Fibroblast of lung (primary cell): Measurements from ENCODE around the gene WIPF1. TPM values are rescaled to one million over a fixed set of nuclear protein-coding genes. Genes with fewer than 3 reads are reported as not detected.

Experiments
- DNase-seq, 2 donors: peaks; one replicate each; pipeline versions ENCODE4 v3.0.0 to v3.0.0-alpha.2; 2010; ENCODE audit warnings: low read depth in 2 of 2
- H2AFZ ChIP-seq: 2 replicates; pipeline ENCODE4 v1.5.1; 2012; ENCODE audit warnings: low read length, control low read depth, inconsistent platforms
- H3K27ac ChIP-seq: 2 replicates; pipeline ENCODE4 v1.5.1; 2011; ENCODE audit warnings: low read length, control low read depth; ENCODE audit not compliant: insufficient read depth
- H3K27me3 ChIP-seq: 2 replicates; pipeline ENCODE4 v1.5.1; 2011; ENCODE audit warnings: mild to moderate bottlenecking, low read length; ENCODE audit not compliant: control insufficient read depth, insufficient read depth
- H3K36me3 ChIP-seq: 2 replicates; pipeline ENCODE4 v1.5.1; 2011; ENCODE audit warnings: low read length; ENCODE audit not compliant: control insufficient read depth, insufficient read depth
- H3K4me1 ChIP-seq: 2 replicates; pipeline ENCODE4 v1.5.1; 2011; ENCODE audit warnings: low read length; ENCODE audit not compliant: control insufficient read depth, insufficient read depth; ENCODE audit errors: extremely low read depth
- H3K4me2 ChIP-seq: 2 replicates; pipeline ENCODE4 v1.5.1; 2011; ENCODE audit warnings: low read length, control low read depth; ENCODE audit not compliant: insufficient read depth; ENCODE audit errors: extremely low read depth
- H3K4me3 ChIP-seq, 4 experiments: fragments of 200-600 bp in 1 of 4; sonication (generic) in 1 of 4; replicated peaks in 1 of 4; 2 replicates each; pipeline ENCODE4 v1.5.1; 2011 to 2016; ENCODE audit warnings: low read length in 4 of 4, low read depth in 3 of 4, mild to moderate bottlenecking in 3 of 4, control low read depth in 2 of 4, inconsistent platforms in 1 of 4, mixed read lengths in 1 of 4; ENCODE audit not compliant: insufficient read depth in 1 of 4; ENCODE audit errors: control extremely low read depth in 1 of 4
- H3K79me2 ChIP-seq: 2 replicates; pipeline ENCODE4 v1.5.1; 2012; ENCODE audit warnings: mild to moderate bottlenecking, low read length, inconsistent platforms; ENCODE audit not compliant: control insufficient read depth, insufficient read depth
- H3K9ac ChIP-seq: 2 replicates; pipeline ENCODE4 v1.5.1; 2011; ENCODE audit warnings: mild to moderate bottlenecking, low read length, control low read depth; ENCODE audit not compliant: insufficient read depth
- H3K9me3 ChIP-seq: 2 replicates; pipeline ENCODE4 v1.5.1; 2012; ENCODE audit warnings: low read depth, low read length; ENCODE audit not compliant: control insufficient read depth, insufficient read depth
- H4K20me1 ChIP-seq: 2 replicates; pipeline ENCODE4 v1.5.1; 2011; ENCODE audit warnings: low read length; ENCODE audit not compliant: control insufficient read depth, insufficient read depth; ENCODE audit errors: extremely low read depth
- EZH2 ChIP-seq: IDR thresholded peaks from 2 replicates; pipeline ENCODE4 v1.5.1; 2012; ENCODE audit warnings: low read length, control low read depth, mild to moderate bottlenecking; ENCODE audit errors: missing control alignments
- polyA plus RNA-seq, 2 donors: library from polyadenylated mRNA; depleted of rRNA in 1 of 2; stranded (reverse) in 1 of 2; unstranded in 1 of 2; fragments of >200 nt; gene quantifications; 2 replicates each; pipeline ENCODE4 v1.2.1, GENCODE V29; 2011 to 2012; ENCODE audit warnings: missing spikeins in 1 of 2
- total RNA-seq: library from RNA; depleted of rRNA; stranded (reverse); fragments of >200 nt; gene quantifications from 2 replicates; pipeline ENCODE4 v1.2.1, GENCODE V29; 2014
- TF ChIP-seq, protein P1 (sequence below), 2 donors: IDR thresholded peaks in 1 of 2; conservative IDR thresholded peaks in 1 of 2; 1 replicate in 1 of 2; 2 replicates in 1 of 2; pipeline ENCODE4 v1.5.1; 2011 to 2012; ENCODE audit warnings: low read length in 2 of 2, control low read depth in 1 of 2, inconsistent platforms in 1 of 2, low read depth in 1 of 2, mild to moderate bottlenecking in 1 of 2

The WIPF1 gene
- total and polyA plus RNA-seq, 2 donors (not counting 1 experiment from before 2014, with no cell fraction given) = 10.7 to 23.6 TPM

GRCh38 chr2:174577967-174578589 is 19.5 kb downstream of the WIPF1 start:
- TF ChIP-seq, protein P1, sequence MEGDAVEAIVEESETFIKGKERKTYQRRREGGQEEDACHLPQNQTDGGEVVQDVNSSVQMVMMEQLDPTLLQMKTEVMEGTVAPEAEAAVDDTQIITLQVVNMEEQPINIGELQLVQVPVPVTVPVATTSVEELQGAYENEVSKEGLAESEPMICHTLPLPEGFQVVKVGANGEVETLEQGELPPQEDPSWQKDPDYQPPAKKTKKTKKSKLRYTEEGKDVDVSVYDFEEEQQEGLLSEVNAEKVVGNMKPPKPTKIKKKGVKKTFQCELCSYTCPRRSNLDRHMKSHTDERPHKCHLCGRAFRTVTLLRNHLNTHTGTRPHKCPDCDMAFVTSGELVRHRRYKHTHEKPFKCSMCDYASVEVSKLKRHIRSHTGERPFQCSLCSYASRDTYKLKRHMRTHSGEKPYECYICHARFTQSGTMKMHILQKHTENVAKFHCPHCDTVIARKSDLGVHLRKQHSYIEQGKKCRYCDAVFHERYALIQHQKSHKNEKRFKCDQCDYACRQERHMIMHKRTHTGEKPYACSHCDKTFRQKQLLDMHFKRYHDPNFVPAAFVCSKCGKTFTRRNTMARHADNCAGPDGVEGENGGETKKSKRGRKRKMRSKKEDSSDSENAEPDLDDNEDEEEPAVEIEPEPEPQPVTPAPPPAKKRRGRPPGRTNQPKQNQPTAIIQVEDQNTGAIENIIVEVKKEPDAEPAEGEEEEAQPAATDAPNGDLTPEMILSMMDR (conservative IDR thresholded peaks at IDR 0.05 in 1 of 2, IDR thresholded peaks at IDR 0.05 in 1 of 2; ENCODE audit: low read depth in 1 of 2, low read length in 2 of 2) = peak; percentile 70 to 71
- TF ChIP-seq EZH2 = no peak
- Histone ChIP-seq H3K27me3 (no peaks in the 10 kb centered on the region), H2AFZ (no peak overlapping the region), H3K9ac (no peak overlapping the region), H3K4me3 (no peak overlapping the region), H3K9me3 (no peaks in the 10 kb centered on the region), H3K4me1 (peaks cover 2% of the 10 kb centered on the region), H3K79me2 (no peaks in the 10 kb centered on the region), H4K20me1 (no peaks in the 10 kb centered on the region), H3K4me2 (no peak overlapping the region), H3K36me3 (no peaks in the 10 kb centered on the region), H3K27ac (no peak overlapping the region)
- peak; percentile 61 to 78 for DNase-seq

DNA sequence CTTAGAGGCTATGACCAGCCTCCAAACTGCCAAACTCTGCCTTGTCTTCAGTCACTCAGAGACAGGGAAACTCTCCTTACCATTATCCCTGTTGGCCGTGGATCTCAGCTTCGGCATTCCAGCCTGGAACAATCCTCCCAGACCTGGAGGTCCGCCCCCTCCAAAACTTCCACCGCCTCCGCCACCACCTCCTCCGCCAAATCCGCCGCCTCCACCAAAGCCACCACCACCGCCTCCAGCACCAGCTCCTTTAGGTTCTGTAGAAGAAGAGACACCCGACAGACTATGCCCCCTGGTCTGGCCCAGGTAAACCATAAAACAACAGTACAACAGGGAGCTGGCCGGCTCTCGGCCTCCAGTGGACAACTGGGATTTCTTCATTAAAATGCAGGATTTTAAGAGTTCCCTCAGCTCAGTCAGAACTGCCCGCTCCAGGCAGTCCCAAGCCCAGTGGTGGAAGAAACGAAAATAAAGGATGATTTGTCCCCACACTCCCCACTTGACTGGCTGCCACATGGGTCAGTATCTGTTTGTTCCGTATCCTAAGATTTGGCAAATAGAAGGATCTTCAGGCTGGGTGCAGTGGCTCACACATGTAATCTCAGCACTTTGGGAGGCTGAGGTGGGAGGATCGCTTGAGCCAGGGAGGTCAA is 22.4 kb downstream of the WIPF1 start:
- Histone ChIP-seq H3K9me3 (no peaks in the 10 kb centered on the region), H3K4me1 (peaks cover 2% of the 10 kb centered on the region), H3K79me2 (no peaks in the 10 kb centered on the region), H4K20me1 (no peaks in the 10 kb centered on the region), H3K36me3 (peaks cover 2% of the 10 kb centered on the region), H3K27me3 (no peaks in the 10 kb centered on the region), H3K4me3 (no peak overlapping the region), H3K4me2 (no peak overlapping the region), H3K27ac (no peak overlapping the region), H3K9ac (no peak overlapping the region), H2AFZ (no peak overlapping the region)
- TF ChIP-seq, protein P1 (conservative IDR thresholded peaks at IDR 0.05 in 1 of 2, IDR thresholded peaks at IDR 0.05 in 1 of 2; ENCODE audit: low read depth in 1 of 2, low read length in 2 of 2) = no peak
- DNase-seq = no peak

- H3K9ac ChIP-seq = no peak overlapping the region
- peaks cover 2% of the 10 kb centered on the region for H3K36me3 ChIP-seq
- DNase-seq = peak in 1 of 2 donors; percentile 82
Observed at GRCh38 chr2:174574657-174575056, 22.9 kb downstream of the WIPF1 start.

More at GRCh38 chr2:174574657-174575056, 22.9 kb downstream of the WIPF1 start:
- no peak overlapping the region for H3K4me3 ChIP-seq
- peaks cover 2% of the 10 kb centered on the region for H3K4me1 ChIP-seq
- H3K79me2 ChIP-seq = no peaks in the 10 kb centered on the region
- no peaks in the 10 kb centered on the region for H4K20me1 ChIP-seq
- H2AFZ ChIP-seq = no peak overlapping the region
- no peak overlapping the region for H3K4me2 ChIP-seq
- H3K9me3 ChIP-seq = no peaks in the 10 kb centered on the region
- TF ChIP-seq, protein P1 (conservative IDR thresholded peaks at IDR 0.05 in 1 of 2, IDR thresholded peaks at IDR 0.05 in 1 of 2; ENCODE audit: low read depth in 1 of 2, low read length in 2 of 2) = no peak
- TF ChIP-seq EZH2 = no peak
- H3K27ac ChIP-seq = no peak overlapping the region
- no peaks in the 10 kb centered on the region for H3K27me3 ChIP-seq
